PFSK-1 (cell line): ENCODE results near the gene MYCBP2.

Source experiments
- POLR2AphosphoS5 ChIP-seq: IDR thresholded peaks from 2 replicates; pipeline ENCODE4 v1.6.1; 2012; ENCODE audit warnings: low read depth, mild to moderate bottlenecking, control low read depth, low read length, moderate library complexity
- SIN3A ChIP-seq: IDR thresholded peaks from 2 replicates; pipeline ENCODE4 v1.6.1; 2012; ENCODE audit warnings: mild to moderate bottlenecking, low read length, moderate library complexity, borderline replicate concordance; ENCODE audit not compliant: insufficient read depth
- TAF1 ChIP-seq: IDR thresholded peaks from 2 replicates; pipeline ENCODE4 v1.6.1; 2012; ENCODE audit warnings: low read length, control low read depth, borderline replicate concordance; ENCODE audit not compliant: insufficient read depth
- TF ChIP-seq, protein P1 (sequence below), 2 experiments: IDR thresholded peaks; 2 replicates each; pipeline versions ENCODE4 v1.6.1 to v1.8.0; 2011 to 2012; ENCODE audit warnings: low read depth in 2 of 2, low read length in 2 of 2, control low read depth in 1 of 2, inconsistent platforms in 1 of 2, mild to moderate bottlenecking in 1 of 2, moderate library complexity in 1 of 2; ENCODE audit not compliant: insufficient read depth in 1 of 2

- no peak for TF ChIP-seq SIN3A
- TF ChIP-seq POLR2AphosphoS5 = no peak
- TF ChIP-seq, protein P1, sequence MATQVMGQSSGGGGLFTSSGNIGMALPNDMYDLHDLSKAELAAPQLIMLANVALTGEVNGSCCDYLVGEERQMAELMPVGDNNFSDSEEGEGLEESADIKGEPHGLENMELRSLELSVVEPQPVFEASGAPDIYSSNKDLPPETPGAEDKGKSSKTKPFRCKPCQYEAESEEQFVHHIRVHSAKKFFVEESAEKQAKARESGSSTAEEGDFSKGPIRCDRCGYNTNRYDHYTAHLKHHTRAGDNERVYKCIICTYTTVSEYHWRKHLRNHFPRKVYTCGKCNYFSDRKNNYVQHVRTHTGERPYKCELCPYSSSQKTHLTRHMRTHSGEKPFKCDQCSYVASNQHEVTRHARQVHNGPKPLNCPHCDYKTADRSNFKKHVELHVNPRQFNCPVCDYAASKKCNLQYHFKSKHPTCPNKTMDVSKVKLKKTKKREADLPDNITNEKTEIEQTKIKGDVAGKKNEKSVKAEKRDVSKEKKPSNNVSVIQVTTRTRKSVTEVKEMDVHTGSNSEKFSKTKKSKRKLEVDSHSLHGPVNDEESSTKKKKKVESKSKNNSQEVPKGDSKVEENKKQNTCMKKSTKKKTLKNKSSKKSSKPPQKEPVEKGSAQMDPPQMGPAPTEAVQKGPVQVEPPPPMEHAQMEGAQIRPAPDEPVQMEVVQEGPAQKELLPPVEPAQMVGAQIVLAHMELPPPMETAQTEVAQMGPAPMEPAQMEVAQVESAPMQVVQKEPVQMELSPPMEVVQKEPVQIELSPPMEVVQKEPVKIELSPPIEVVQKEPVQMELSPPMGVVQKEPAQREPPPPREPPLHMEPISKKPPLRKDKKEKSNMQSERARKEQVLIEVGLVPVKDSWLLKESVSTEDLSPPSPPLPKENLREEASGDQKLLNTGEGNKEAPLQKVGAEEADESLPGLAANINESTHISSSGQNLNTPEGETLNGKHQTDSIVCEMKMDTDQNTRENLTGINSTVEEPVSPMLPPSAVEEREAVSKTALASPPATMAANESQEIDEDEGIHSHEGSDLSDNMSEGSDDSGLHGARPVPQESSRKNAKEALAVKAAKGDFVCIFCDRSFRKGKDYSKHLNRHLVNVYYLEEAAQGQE (IDR thresholded peaks at IDR 0.05; ENCODE audit: insufficient read depth in 1 of 2, low read depth in 2 of 2, low read length in 2 of 2) = no peak
- no peak for TF ChIP-seq TAF1
Observed at GRCh38 chr13:77343841-77344240, 16.9 kb upstream of the MYCBP2 start.
